Measurements from ENCODE around the gene GPRIN3. TPM values are rescaled to one million over a fixed set of nuclear protein-coding genes. Genes with fewer than 3 reads are reported as not detected.
A peak's percentile ranks its signal among the peaks of the same experiment; 100 is the strongest.

Gene GPRIN3
- total RNA-seq, 3 donors from 2014 or later, result 6.0 to 23.8 (median 23.7) TPM

DNA sequence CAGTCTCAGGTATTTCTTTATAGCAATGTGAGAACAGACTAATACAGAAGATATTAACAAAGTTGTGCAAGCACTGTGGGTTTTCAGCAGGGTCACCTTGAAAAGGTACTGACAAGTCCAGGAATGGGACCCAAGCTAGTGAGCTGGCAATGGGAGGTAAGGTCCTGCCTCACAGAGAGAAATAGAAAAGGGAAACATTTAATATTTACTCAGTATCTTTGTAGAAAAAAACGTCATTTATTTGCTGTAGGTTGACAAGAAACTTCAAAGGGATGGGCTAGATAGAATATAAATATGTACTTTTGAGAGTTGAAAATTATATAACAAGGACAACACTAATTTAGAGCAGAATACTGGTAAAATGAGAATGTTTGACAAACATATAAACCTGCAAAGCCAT, 89.0 kb downstream of the GPRIN3 start:
- Histone ChIP-seq H3K36me3 (ENCODE audit: low read depth) (no peaks in the 10 kb centered on the region), H3K4me1 (ENCODE audit: low read depth) (no peaks in the 10 kb centered on the region), H3K9me3 (no peaks in the 10 kb centered on the region), H3K4me3 (no peak overlapping the region)
- DNase-seq, result no peak
- intact Hi-C loops (cut with DNase I, micrococcal nuclease), result no loop called here
- TF ChIP-seq CTCF (IDR thresholded peaks at IDR 0.05), result no peak
- no peak for ATAC-seq

- TF ChIP-seq CTCF (IDR thresholded peaks at IDR 0.05), result no peak
- DNase-seq, result no peak
- no peak overlapping the region for H3K4me3 ChIP-seq
- H3K36me3 ChIP-seq (ENCODE audit: low read depth), result no peaks in the 10 kb centered on the region
- H3K4me1 ChIP-seq (ENCODE audit: low read depth), result no peaks in the 10 kb centered on the region
- intact Hi-C loops (cut with DNase I, micrococcal nuclease), result no loop called here
- H3K9me3 ChIP-seq, result no peaks in the 10 kb centered on the region
- ATAC-seq, result peak; percentile 90
Measured at GRCh38 chr4:89217604-89218003, 90.0 kb downstream of the GPRIN3 start.

GRCh38 chr4:89216866-89217265, 90.7 kb downstream of the GPRIN3 start:
- no peak for TF ChIP-seq CTCF (IDR thresholded peaks at IDR 0.05)
- Histone ChIP-seq H3K9me3 (no peaks in the 10 kb centered on the region), H3K36me3 (ENCODE audit: low read depth) (no peaks in the 10 kb centered on the region), H3K4me1 (ENCODE audit: low read depth) (no peaks in the 10 kb centered on the region), H3K4me3 (no peak overlapping the region)
- intact Hi-C loops (cut with DNase I, micrococcal nuclease), result no loop called here
- DNase-seq (no peak), ATAC-seq (no peak)

- no peak for TF ChIP-seq CTCF (IDR thresholded peaks at IDR 0.05)
- no peak overlapping the region for H3K4me3 ChIP-seq
- intact Hi-C loops (cut with DNase I, micrococcal nuclease), result no loop called here
- no peaks in the 10 kb centered on the region for H3K36me3 ChIP-seq (ENCODE audit: low read depth)
- DNase-seq (no peak), ATAC-seq (no peak)
- no peaks in the 10 kb centered on the region for H3K4me1 ChIP-seq (ENCODE audit: low read depth)
- no peaks in the 10 kb centered on the region for H3K9me3 ChIP-seq
Measured at GRCh38 chr4:89216422-89216821, 91.2 kb downstream of the GPRIN3 start.

GRCh38 chr4:89215736-89216135, 91.9 kb downstream of the GPRIN3 start:
- Histone ChIP-seq H3K4me1 (ENCODE audit: low read depth) (no peaks in the 10 kb centered on the region), H3K9me3 (no peaks in the 10 kb centered on the region), H3K4me3 (no peak overlapping the region), H3K36me3 (ENCODE audit: low read depth) (no peaks in the 10 kb centered on the region)
- no peak for ATAC-seq
- intact Hi-C loops (cut with DNase I, micrococcal nuclease), result no loop called here
- no peak for DNase-seq
- TF ChIP-seq CTCF (IDR thresholded peaks at IDR 0.05), result no peak

- DNase-seq, result no peak
- no peak for TF ChIP-seq CTCF (IDR thresholded peaks at IDR 0.05)
- ATAC-seq, result no peak
- no peaks in the 10 kb centered on the region for H3K36me3 ChIP-seq (ENCODE audit: low read depth)
- no peaks in the 10 kb centered on the region for H3K4me1 ChIP-seq (ENCODE audit: low read depth)
- H3K9me3 ChIP-seq, result no peaks in the 10 kb centered on the region
- intact Hi-C loops (cut with DNase I, micrococcal nuclease), result no loop called here
- H3K4me3 ChIP-seq, result no peak overlapping the region
Measured at GRCh38 chr4:89214308-89214707, 93.3 kb downstream of the GPRIN3 start.
